ENCODE data around the gene ACO2.

DNA sequence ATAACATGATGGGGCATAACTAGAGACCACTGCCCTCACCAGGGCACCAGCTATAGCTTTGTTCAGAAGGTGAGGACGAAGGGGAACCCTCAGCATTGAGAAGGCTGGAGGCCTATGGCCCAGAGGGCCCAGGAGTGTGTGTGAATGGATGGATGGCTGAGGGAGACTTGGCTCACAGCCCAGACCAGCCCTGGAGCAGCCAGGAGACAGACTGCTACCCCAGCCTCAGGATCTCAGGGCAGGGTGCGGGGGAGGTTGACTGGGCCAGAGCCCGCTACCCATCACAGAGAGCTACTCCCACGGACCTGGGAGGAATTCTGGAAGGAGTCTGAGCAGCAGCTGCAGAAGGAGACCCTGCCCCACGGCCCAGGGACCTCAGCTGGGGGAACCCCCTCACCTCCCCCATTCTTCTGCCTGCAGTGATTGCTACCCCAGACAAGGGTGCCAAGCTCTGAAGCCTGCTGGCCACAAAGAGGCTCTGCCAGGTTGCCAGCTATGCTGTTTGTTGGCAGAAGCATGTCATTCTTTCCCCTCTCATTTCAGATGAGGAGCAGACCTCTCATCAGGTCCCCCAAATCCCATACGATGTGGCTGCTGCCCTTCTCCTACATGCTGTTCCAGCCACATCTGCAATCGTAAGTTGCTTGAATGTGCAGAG is 86.5 kb downstream of the ACO2 start:
- TF ChIP-seq POLR2AphosphoS5 (IDR thresholded peaks at IDR 0.05; ENCODE audit: low read depth, low read length) (no peak), TAF1 (IDR thresholded peaks at IDR 0.05; ENCODE audit: borderline replicate concordance, low read depth, low read length) (no peak)

All from GM12892 (cell line).